NCI-H526 (cell line): Measurements from ENCODE around the gene LIPE.

Experiments
- DNase-seq, 2 experiments: peaks; one replicate each; lab custom pipeline; 2025; lab: John Stamatoyannopoulos, UW

LIPE gene

GRCh38 chr19:42352301-42353259 lies 74.6 kb downstream of the LIPE start:
- peak in 1 of 2 experiments; percentile 45 for DNase-seq
